WTC11 (cell line): Measurements from ENCODE around the gene FOXS1. TPM values are rescaled to one million over a fixed set of nuclear protein-coding genes. Genes with fewer than 3 reads are reported as not detected.

ENCODE experiments used
- ATAC-seq: fragments of 200-7000 bp; cut with Tn5 transposase; 2 replicates; pipeline ENCODE4 v1.10.0; 2021; ENCODE audit warnings: mild to moderate bottlenecking, moderate library complexity
- CTCF ChIA-PET: fragments of 300-600 bp; sonication (Branson Sonifier 250); formaldehyde crosslinking; loops from one replicate; lab custom pipeline; 2021; ENCODE audit warnings: antibody characterized with exemption; lab: Charles Lee
- POLR2A ChIA-PET: fragments of 350-600 bp; sonication (Branson Sonifier 250); formaldehyde crosslinking; loops from one replicate; lab custom pipeline; 2021; ENCODE audit warnings: antibody characterized with exemption; lab: Charles Lee
- DNase-seq: peaks from one replicate; pipeline ENCODE4 v3.0.0; 2021; ENCODE audit warnings: low spot score
- H3K27ac Mint-ChIP-seq: 2 replicates; pipeline ENCODE4 v1.8.0; 2021; ENCODE audit warnings: mixed read lengths
- H3K27me3 Mint-ChIP-seq: 2 replicates; pipeline ENCODE4 v1.8.0; 2021; ENCODE audit warnings: low read depth, mild to moderate bottlenecking, moderate library complexity, mixed read lengths
- H3K36me3 Mint-ChIP-seq: 2 replicates; pipeline ENCODE4 v1.8.0; 2021; ENCODE audit warnings: mixed read lengths
- H3K4me1 Mint-ChIP-seq: 2 replicates; pipeline ENCODE4 v1.8.0; 2022; ENCODE audit warnings: mixed read lengths
- H3K4me3 Mint-ChIP-seq: 2 replicates; pipeline ENCODE4 v1.8.0; 2021; ENCODE audit warnings: mild to moderate bottlenecking, moderate library complexity, mixed read lengths
- H3K9me3 Mint-ChIP-seq: 2 replicates; pipeline ENCODE4 v1.8.0; 2021; ENCODE audit warnings: mixed read lengths
- ATF1 ChIP-seq: sonication (generic); formaldehyde crosslinking; IDR thresholded peaks from 2 replicates; pipeline ENCODE4 v1.8.1; 2023; ENCODE audit warnings: mild to moderate bottlenecking, moderate library complexity, missing genetic modification reagents
- ATF3 ChIP-seq: sonication (generic); formaldehyde crosslinking; conservative IDR thresholded peaks from 2 replicates; pipeline ENCODE4 v1.8.1; 2022; ENCODE audit warnings: mild to moderate bottlenecking, missing genetic modification reagents
- ETV6 ChIP-seq: sonication (generic); formaldehyde crosslinking; IDR thresholded peaks from 2 replicates; pipeline ENCODE4 v1.8.1; 2022; ENCODE audit warnings: mild to moderate bottlenecking, missing genetic modification reagents
- GABPB1 ChIP-seq: sonication (generic); formaldehyde crosslinking; IDR thresholded peaks from 2 replicates; pipeline ENCODE4 v1.8.1; 2023; ENCODE audit warnings: mild to moderate bottlenecking, missing genetic modification reagents
- GTF2I ChIP-seq: fragments of 250-450 bp; sonication (Bioruptor Pico); conservative IDR thresholded peaks from 2 replicates; pipeline ENCODE4 v1.4.0; 2021; ENCODE audit warnings: mild to moderate bottlenecking
- HMGA2 ChIP-seq: fragments of 250-450 bp; sonication (Bioruptor Pico); IDR thresholded peaks from 2 replicates; pipeline ENCODE4 v1.4.0; 2021; ENCODE audit warnings: mild to moderate bottlenecking, moderate library complexity
- MAX ChIP-seq: sonication (generic); formaldehyde crosslinking; IDR thresholded peaks from 2 replicates; pipeline ENCODE4 v1.8.0; 2022; ENCODE audit warnings: mild to moderate bottlenecking, missing genetic modification reagents
- NFATC4 ChIP-seq: fragments of 250-450 bp; sonication (Bioruptor Pico); IDR thresholded peaks from 2 replicates; pipeline ENCODE4 v1.9.0; 2021; ENCODE audit warnings: mild to moderate bottlenecking
- NFE2L1 ChIP-seq: sonication (generic); formaldehyde crosslinking; IDR thresholded peaks from 2 replicates; pipeline ENCODE4 v1.8.1; 2023; ENCODE audit warnings: missing genetic modification reagents
- NFYB ChIP-seq: sonication (generic); formaldehyde crosslinking; conservative IDR thresholded peaks from 2 replicates; pipeline ENCODE4 v1.8.0; 2022; ENCODE audit warnings: low read depth, missing genetic modification reagents
- NR3C1 ChIP-seq: sonication (generic); formaldehyde crosslinking; conservative IDR thresholded peaks from 2 replicates; pipeline ENCODE4 v1.8.1; 2023; ENCODE audit warnings: low read depth, mild to moderate bottlenecking, missing genetic modification reagents
- TEAD1 ChIP-seq: sonication (generic); formaldehyde crosslinking; IDR thresholded peaks from 2 replicates; pipeline ENCODE4 v1.8.0; 2022; ENCODE audit warnings: mild to moderate bottlenecking, missing genetic modification reagents
- USF1 ChIP-seq: sonication (generic); formaldehyde crosslinking; IDR thresholded peaks from 2 replicates; pipeline ENCODE4 v1.8.0; 2022; ENCODE audit warnings: mild to moderate bottlenecking, missing genetic modification reagents
- USF2 ChIP-seq: sonication (generic); formaldehyde crosslinking; IDR thresholded peaks from 2 replicates; pipeline ENCODE4 v1.8.1; 2023; ENCODE audit warnings: mild to moderate bottlenecking, missing genetic modification reagents, moderate library complexity
- ZNF121 ChIP-seq: sonication (generic); formaldehyde crosslinking; IDR thresholded peaks from 2 replicates; pipeline ENCODE4 v1.8.0; 2023; ENCODE audit warnings: missing genetic modification reagents
- ZNF396 ChIP-seq: fragments of 250-450 bp; sonication (Bioruptor Pico); IDR thresholded peaks from 2 replicates; pipeline ENCODE4 v1.8.0; 2021; ENCODE audit warnings: mild to moderate bottlenecking, moderate library complexity, borderline replicate concordance
- total RNA-seq: library from RNA; stranded (reverse); gene quantifications from 3 replicates; pipeline ENCODE4 v1.2.3, GENCODE V29; 2021
- TF ChIP-seq, protein P1 (sequence below): sonication (generic); formaldehyde crosslinking; IDR thresholded peaks from 2 replicates; pipeline ENCODE4 v1.8.1; 2022; ENCODE audit warnings: mild to moderate bottlenecking, moderate library complexity, missing genetic modification reagents
- TF ChIP-seq, protein P2 (sequence below): sonication (generic); formaldehyde crosslinking; IDR thresholded peaks from 2 replicates; pipeline ENCODE4 v1.8.1; 2023; ENCODE audit warnings: mild to moderate bottlenecking, moderate library complexity, missing genetic modification reagents

Gene FOXS1
- total RNA-seq, 1 experiment from 2014 or later: not detected

DNA sequence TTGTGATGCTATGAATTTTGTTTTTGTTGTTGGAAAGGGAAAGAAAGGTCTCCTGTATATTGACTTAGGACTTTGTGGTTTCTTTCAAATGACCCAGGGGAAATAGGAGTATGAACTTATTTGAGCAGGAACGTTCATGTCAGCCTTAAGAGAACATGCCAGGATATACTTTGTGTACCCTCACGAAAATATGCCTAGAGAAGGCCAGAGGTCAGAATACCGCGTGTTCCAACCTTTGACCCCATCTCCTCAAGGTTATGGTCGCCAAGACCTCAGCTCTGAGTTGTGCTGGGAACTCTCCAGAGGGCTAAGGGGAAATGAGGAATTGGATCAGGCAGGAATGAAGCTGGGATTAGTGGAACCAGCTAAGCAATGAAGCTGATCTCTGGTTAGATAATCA lies 36.5 kb upstream of the FOXS1 start:
- Mint-ChIP-seq H3K27ac (no peak overlapping the region), H3K9me3 (no peaks in the 10 kb centered on the region), H3K4me1 (no peaks in the 10 kb centered on the region; the same call in 1 of the 2 replicates), H3K4me3 (no peak overlapping the region), H3K27me3 (peaks cover 25% of the 10 kb centered on the region), H3K36me3 (no peaks in the 10 kb centered on the region)
- ATAC-seq: no peak
- no peak for DNase-seq
- CTCF ChIA-PET: interaction anchor here (0.9 kb wide), 1 partner anchor 29 kb away, joined by 3 read pairs; no protein-coding TSS in a partner anchor
- TF ChIP-seq NFE2L1: no peak
- no peak for TF ChIP-seq NFATC4 (CRISPR knock-in tag)
- TF ChIP-seq ATF3 (CRISPR knock-in tag): no peak
- no peak for TF ChIP-seq ATF1 (CRISPR knock-in tag)
- no peak for TF ChIP-seq ZNF121 (CRISPR knock-in tag)
- TF ChIP-seq, all 79 proteins: peak for 0
- POLR2A ChIA-PET: no interaction called here

GRCh38 chr20:31879143-31879987 lies 34.0 kb upstream of the FOXS1 start:
- peak overlapping the region; percentile 76; the same call in 1 of the 2 replicates for H3K27ac Mint-ChIP-seq
- H3K9me3 Mint-ChIP-seq: no peaks in the 10 kb centered on the region
- ATAC-seq: peak; percentile 99
- H3K4me3 Mint-ChIP-seq: peak overlapping the region; percentile 92
- no peaks in the 10 kb centered on the region for H3K4me1 Mint-ChIP-seq
- TF ChIP-seq USF1 (CRISPR knock-in tag): peak; percentile 60; the same call in 1 of the 2 replicates
- TF ChIP-seq ZNF396 (CRISPR knock-in tag): no peak
- TF ChIP-seq NFYB (CRISPR knock-in tag): peak; percentile 52
- no peak for TF ChIP-seq NR3C1 (CRISPR knock-in tag)
- TF ChIP-seq ZNF121 (CRISPR knock-in tag): peak; percentile 74; the same call in 1 of the 2 replicates
- TF ChIP-seq ETV6: 0 out of 2 replicates have a peak, but pooled peaks have one; percentile 17
- TF ChIP-seq, protein P1, sequence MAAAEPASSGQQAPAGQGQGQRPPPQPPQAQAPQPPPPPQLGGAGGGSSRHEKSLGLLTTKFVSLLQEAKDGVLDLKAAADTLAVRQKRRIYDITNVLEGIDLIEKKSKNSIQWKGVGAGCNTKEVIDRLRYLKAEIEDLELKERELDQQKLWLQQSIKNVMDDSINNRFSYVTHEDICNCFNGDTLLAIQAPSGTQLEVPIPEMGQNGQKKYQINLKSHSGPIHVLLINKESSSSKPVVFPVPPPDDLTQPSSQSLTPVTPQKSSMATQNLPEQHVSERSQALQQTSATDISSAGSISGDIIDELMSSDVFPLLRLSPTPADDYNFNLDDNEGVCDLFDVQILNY: 0 out of 2 replicates have a peak, but pooled peaks have one; percentile 6
- TF ChIP-seq USF2 (CRISPR knock-in tag): peak; percentile 58
- TF ChIP-seq GTF2I (CRISPR knock-in tag): 0 out of 2 replicates have a peak, but pooled peaks have one; percentile 51
- peak; percentile 76 for TF ChIP-seq MAX
- no peak for TF ChIP-seq HMGA2 (CRISPR knock-in tag)
- TF ChIP-seq GABPB1 (CRISPR knock-in tag): peak; percentile 61; the same call in 1 of the 2 replicates
- TF ChIP-seq, protein P2, sequence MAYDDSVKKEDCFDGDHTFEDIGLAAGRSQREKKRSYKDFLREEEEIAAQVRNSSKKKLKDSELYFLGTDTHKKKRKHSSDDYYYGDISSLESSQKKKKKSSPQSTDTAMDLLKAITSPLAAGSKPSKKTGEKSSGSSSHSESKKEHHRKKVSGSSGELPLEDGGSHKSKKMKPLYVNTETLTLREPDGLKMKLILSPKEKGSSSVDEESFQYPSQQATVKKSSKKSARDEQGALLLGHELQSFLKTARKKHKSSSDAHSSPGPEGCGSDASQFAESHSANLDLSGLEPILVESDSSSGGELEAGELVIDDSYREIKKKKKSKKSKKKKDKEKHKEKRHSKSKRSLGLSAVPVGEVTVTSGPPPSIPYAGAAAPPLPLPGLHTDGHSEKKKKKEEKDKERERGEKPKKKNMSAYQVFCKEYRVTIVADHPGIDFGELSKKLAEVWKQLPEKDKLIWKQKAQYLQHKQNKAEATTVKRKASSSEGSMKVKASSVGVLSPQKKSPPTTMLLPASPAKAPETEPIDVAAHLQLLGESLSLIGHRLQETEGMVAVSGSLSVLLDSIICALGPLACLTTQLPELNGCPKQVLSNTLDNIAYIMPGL (CRISPR knock-in tag): 0 out of 2 replicates have a peak, but pooled peaks have one; percentile 14
- peak; percentile 39; the same call in 1 of the 2 replicates for TF ChIP-seq TEAD1 (CRISPR knock-in tag)
- peak; percentile 96 for DNase-seq
- H3K27me3 Mint-ChIP-seq: peaks cover 25% of the 10 kb centered on the region
- ChIA-PET CTCF (interaction anchor here (0.6 to 2.4 kb wide), 12 partner anchors 8 to 212 kb away, joined by 3 to 16 read pairs (median 4); partner anchors contain the start of gene PDRG1), POLR2A (interaction anchor here (0.7 kb wide), 1 partner anchor 10 kb away, joined by 4 read pairs; no protein-coding TSS in a partner anchor)
- no peaks in the 10 kb centered on the region for H3K36me3 Mint-ChIP-seq
